Neural cell (in vitro differentiated cells): Measurements from ENCODE around the gene ASPSCR1. TPM values are rescaled to one million over a fixed set of nuclear protein-coding genes. Genes with fewer than 3 reads are reported as not detected.
A peak's percentile ranks its signal among the peaks of the same experiment; 100 is the strongest.

Experiments used
- H2AFZ ChIP-seq: fragments of 200-600, 300-800 bp; sonication (generic), shearing (Covaris generic); 2 replicates; pipeline ENCODE4 v1.6.0; 2014; ENCODE audit warnings: low read depth, mild to moderate bottlenecking, antibody characterized with exemption, low read length, moderate library complexity
- H3F3A ChIP-seq: fragments of 200-600 bp; shearing (Covaris generic); 2 replicates; pipeline ENCODE4 v1.6.1; 2016; ENCODE audit warnings: mild to moderate bottlenecking, moderate library complexity, mixed read lengths, antibody characterized with exemption, low read length; ENCODE audit not compliant: insufficient read depth, poor library complexity, severe bottlenecking
- H3K27ac ChIP-seq: fragments of 200-600, 300-800 bp; sonication (generic), shearing (Covaris generic); 2 replicates; pipeline ENCODE4 v1.5.1; 2014; ENCODE audit warnings: mild to moderate bottlenecking, low read length, moderate library complexity
- H3K27me3 ChIP-seq: fragments of 300-800, 200-600 bp; sonication (generic), shearing (Covaris generic); 2 replicates; pipeline ENCODE4 v1.6.0; 2014; ENCODE audit warnings: mild to moderate bottlenecking, low read depth, low read length, moderate library complexity; ENCODE audit not compliant: insufficient read depth
- H3K36me3 ChIP-seq: fragments of 300-800, 200-600 bp; sonication (generic), shearing (Covaris generic); 2 replicates; pipeline ENCODE4 v1.5.1; 2014; ENCODE audit warnings: mild to moderate bottlenecking, antibody characterized with exemption, low read length, moderate library complexity; ENCODE audit not compliant: insufficient read depth
- H3K4me2 ChIP-seq: fragments of 300-800, 200-600 bp; sonication (generic), shearing (Covaris generic); 2 replicates; pipeline ENCODE4 v1.6.0; 2014; ENCODE audit warnings: mild to moderate bottlenecking, low read length
- H3K4me3 ChIP-seq: fragments of 300-800, 200-600 bp; sonication (generic), shearing (Covaris generic); 2 replicates; pipeline ENCODE4 v1.5.1; 2014; ENCODE audit warnings: mild to moderate bottlenecking, low read length, moderate library complexity
- H3K79me2 ChIP-seq: fragments of 200-600 bp; shearing (Covaris generic); replicated peaks from 2 replicates; pipeline ENCODE4 v1.6.0; 2014; ENCODE audit warnings: mild to moderate bottlenecking, low read length, moderate library complexity; ENCODE audit not compliant: insufficient read depth
- H3K9ac ChIP-seq: fragments of 300-800, 200-600 bp; sonication (generic), shearing (Covaris generic); 2 replicates; pipeline ENCODE4 v1.6.1; 2016; ENCODE audit warnings: mild to moderate bottlenecking, low read length, mixed read lengths
- H3K9me2 ChIP-seq: fragments of 200-600 bp; shearing (Covaris generic); 2 replicates; pipeline ENCODE4 v1.6.1; 2016; ENCODE audit warnings: mild to moderate bottlenecking, low read length, mixed read lengths; ENCODE audit not compliant: insufficient read depth
- H3K9me3 ChIP-seq: fragments of 200-600, 300-800 bp; sonication (generic), shearing (Covaris generic); 2 replicates; pipeline ENCODE4 v1.6.1; 2016; ENCODE audit warnings: mild to moderate bottlenecking, mixed run types, low read length, moderate library complexity, mixed read lengths
- H4K20me1 ChIP-seq: fragments of 200-600 bp; shearing (Covaris generic); 2 replicates; pipeline ENCODE4 v1.6.1; 2016; ENCODE audit warnings: mild to moderate bottlenecking, mixed run types; ENCODE audit not compliant: insufficient read depth
- CTCF ChIP-seq: fragments of 450-650 bp; IDR thresholded peaks from 2 replicates; pipeline ENCODE4 v1.5.1; 2014; ENCODE audit warnings: antibody characterized with exemption, mild to moderate bottlenecking, moderate library complexity; ENCODE audit not compliant: poor library complexity, severe bottlenecking
- EP300 ChIP-seq: fragments of 450-650 bp; conservative IDR thresholded peaks from 2 replicates; pipeline ENCODE4 v1.6.1; 2014; ENCODE audit warnings: antibody characterized with exemption, mild to moderate bottlenecking, moderate library complexity; ENCODE audit not compliant: poor library complexity, severe bottlenecking
- EZH2 ChIP-seq: fragments of 200-600, 300-800 bp; shearing (Covaris generic), sonication (generic); IDR thresholded peaks from 2 replicates; pipeline ENCODE4 v1.6.1; 2014; ENCODE audit warnings: antibody characterized with exemption, low read length, borderline replicate concordance, mild to moderate bottlenecking; ENCODE audit not compliant: insufficient read depth, poor library complexity, severe bottlenecking
- MXI1 ChIP-seq: fragments of 450-650 bp; conservative IDR thresholded peaks from 2 replicates; pipeline ENCODE4 v1.6.1; 2014; ENCODE audit warnings: antibody characterized with exemption, mild to moderate bottlenecking; ENCODE audit not compliant: poor library complexity, severe bottlenecking
- POLR2AphosphoS5 ChIP-seq: IDR thresholded peaks from 2 replicates; pipeline ENCODE4 v1.6.1; 2012
- RAD21 ChIP-seq: fragments of 450-650 bp; conservative IDR thresholded peaks from 2 replicates; pipeline ENCODE4 v1.6.1; 2014; ENCODE audit warnings: antibody characterized with exemption, mild to moderate bottlenecking, moderate library complexity
- REST ChIP-seq: IDR thresholded peaks from 2 replicates; pipeline ENCODE4 v1.6.1; 2012; ENCODE audit warnings: borderline replicate concordance
- SMC3 ChIP-seq: fragments of 450-650 bp; conservative IDR thresholded peaks from 2 replicates; pipeline ENCODE4 v1.6.1; 2014; ENCODE audit warnings: antibody characterized with exemption, mild to moderate bottlenecking, moderate library complexity; ENCODE audit not compliant: poor library complexity
- TAF1 ChIP-seq: IDR thresholded peaks from 2 replicates; pipeline ENCODE4 v1.6.1; 2012; ENCODE audit warnings: low read depth
- polyA plus RNA-seq: library from polyadenylated mRNA; depleted of rRNA; stranded (reverse); fragments of >200 nt; gene quantifications from 2 replicates; pipeline ENCODE4 v1.2.3, GENCODE V29; 2014

ASPSCR1 gene
- polyA plus RNA-seq, 1 donor from 2014 or later: 28.0 TPM

GRCh38 chr17:82035488-82035887, 58.1 kb downstream of the ASPSCR1 start:
- H3K9ac ChIP-seq: no peak overlapping the region
- H3K4me3 ChIP-seq: no peak overlapping the region
- H2AFZ ChIP-seq: no peak overlapping the region
- H3K9me2 ChIP-seq: no peaks in the 10 kb centered on the region
- no peaks in the 10 kb centered on the region for H3K36me3 ChIP-seq
- H3K27ac ChIP-seq: no peak overlapping the region
- TF ChIP-seq EP300 (no peak), RAD21 (no peak), POLR2AphosphoS5 (no peak), MXI1 (no peak)
- no peaks in the 10 kb centered on the region for H3K79me2 ChIP-seq
- no peaks in the 10 kb centered on the region for H3K9me3 ChIP-seq
- no peak overlapping the region for H3K4me2 ChIP-seq
- no peaks in the 10 kb centered on the region for H3K27me3 ChIP-seq
- H3F3A ChIP-seq: peaks cover 8% of the 10 kb centered on the region
- H4K20me1 ChIP-seq: no peaks in the 10 kb centered on the region

- H3K4me2 ChIP-seq: no peak overlapping the region
- no peaks in the 10 kb centered on the region for H3K9me3 ChIP-seq
- TF ChIP-seq EZH2: no peak
- no peak for TF ChIP-seq RAD21
- no peak for TF ChIP-seq REST
- no peak for TF ChIP-seq CTCF
- TF ChIP-seq TAF1: no peak
- TF ChIP-seq POLR2AphosphoS5: no peak
- no peaks in the 10 kb centered on the region for H3K79me2 ChIP-seq
- H3K27ac ChIP-seq: no peak overlapping the region
- H2AFZ ChIP-seq: no peak overlapping the region
- no peaks in the 10 kb centered on the region for H3K9me2 ChIP-seq
- H3K4me3 ChIP-seq: peak overlapping the region; percentile 93
- H4K20me1 ChIP-seq: no peaks in the 10 kb centered on the region
- peak overlapping the region; percentile 77 for H3K9ac ChIP-seq
- peaks cover 8% of the 10 kb centered on the region for H3F3A ChIP-seq
- H3K27me3 ChIP-seq: no peaks in the 10 kb centered on the region
- H3K36me3 ChIP-seq: no peaks in the 10 kb centered on the region
Measured at GRCh38 chr17:82035956-82036633, 58.7 kb downstream of the ASPSCR1 start.

- Histone ChIP-seq H3K9me2 (no peaks in the 10 kb centered on the region), H3K36me3 (no peaks in the 10 kb centered on the region), H3K79me2 (no peaks in the 10 kb centered on the region), H4K20me1 (no peaks in the 10 kb centered on the region), H3K9ac (peak overlapping the region; percentile 77), H3K4me2 (peak overlapping the region; percentile 51), H3K27me3 (no peaks in the 10 kb centered on the region), H2AFZ (no peak overlapping the region), H3K4me3 (peak overlapping the region; percentile 93), H3F3A (peaks cover 8% of the 10 kb centered on the region), H3K9me3 (no peaks in the 10 kb centered on the region), H3K27ac (peak overlapping the region; percentile 74)
- no peak for TF ChIP-seq TAF1
- no peak for TF ChIP-seq EZH2
- TF ChIP-seq RAD21: no peak
- TF ChIP-seq REST: no peak
- no peak for TF ChIP-seq POLR2AphosphoS5
- TF ChIP-seq CTCF: no peak
- no peak for TF ChIP-seq SMC3
- no peak for TF ChIP-seq EP300
- TF ChIP-seq MXI1: no peak
Measured at GRCh38 chr17:82036634-82037091, 59.2 kb downstream of the ASPSCR1 start.
